Measurements from ENCODE around the gene IFNGR1.

The IFNGR1 gene

DNA sequence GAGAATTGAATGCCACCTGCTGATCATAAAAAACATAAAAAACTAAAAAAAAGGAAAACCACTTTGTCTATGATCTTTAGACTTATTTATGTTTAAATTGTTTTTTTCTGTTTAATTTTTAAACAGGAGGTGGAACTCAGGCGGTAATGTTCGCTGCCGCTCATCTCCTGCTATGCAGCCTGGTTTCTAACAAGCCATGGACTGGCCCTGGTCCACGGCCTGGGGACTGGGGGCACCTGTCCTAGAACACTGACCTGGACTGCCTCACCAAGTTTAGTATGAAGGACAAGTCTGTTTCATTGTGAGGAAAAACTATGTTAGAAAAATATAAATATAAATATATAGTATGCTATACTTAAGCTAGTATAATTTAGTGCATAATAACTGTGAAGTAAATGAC, 27.0 kb upstream of the IFNGR1 start:
- H3K4me2 ChIP-seq (ENCODE audit: insufficient read depth, low read length, poor library complexity, severe bottlenecking) = no peak overlapping the region
- no peak overlapping the region for H2BK120ac ChIP-seq (ENCODE audit: low read depth, low read length)
- no peak overlapping the region for H3K27ac ChIP-seq (replicated peaks; ENCODE audit: low read length)
- H2BK15ac ChIP-seq (ENCODE audit: low read length) = no peak overlapping the region
- H3K23ac ChIP-seq (ENCODE audit: low read depth, low read length, poor library complexity) = no peak overlapping the region
- no peak overlapping the region for H2BK12ac ChIP-seq (ENCODE audit: low read length)
- H3K4me3 ChIP-seq (ENCODE audit: low read length in 2 of 2) = no peak overlapping the region
- no peak overlapping the region for H3K14ac ChIP-seq (ENCODE audit: low read length)
- no peaks in the 10 kb centered on the region for H3K4me1 ChIP-seq (ENCODE audit: control insufficient read depth in 2 of 2, insufficient read depth in 1 of 2, low read depth in 1 of 2, low read length in 2 of 2)
- H3K27me3 ChIP-seq (ENCODE audit: control insufficient read depth in 3 of 3, insufficient read depth in 3 of 3, low read depth in 1 of 3, low read length in 3 of 3) = peaks cover 0 to 5% (median 0%) of the 10 kb centered on the region in 3 experiments
- H3K9ac ChIP-seq (ENCODE audit: low read depth, low read length, poor library complexity) = no peak overlapping the region
- H2BK5ac ChIP-seq (ENCODE audit: low read length) = no peak overlapping the region
- no peaks in the 10 kb centered on the region for H3K9me3 ChIP-seq (replicated peaks in 1 of 2; ENCODE audit: control insufficient read depth in 2 of 2, insufficient read depth in 1 of 2, low read depth in 1 of 2, low read length in 2 of 2)
- no peaks in the 10 kb centered on the region for H3K79me1 ChIP-seq (ENCODE audit: low read depth, low read length)
- no peak overlapping the region for H4K91ac ChIP-seq (ENCODE audit: low read depth, low read length, poor library complexity)
- H3K4ac ChIP-seq (ENCODE audit: low read length) = no peak overlapping the region
- no peak overlapping the region for H2AFZ ChIP-seq (ENCODE audit: low read length)
- no peak overlapping the region for H4K8ac ChIP-seq (ENCODE audit: low read depth, low read length)
- H2AK5ac ChIP-seq (ENCODE audit: low read depth, low read length) = no peak overlapping the region
- WGBS, 2 donors (ENCODE audit: extremely low coverage in 2 of 2, insufficient read length in 2 of 2, insufficient replicate concordance in 1 of 2) = no CpG with 5 or more reads among the region's 4 CpGs
- DNase-seq (ENCODE audit: low spot score) = no peak
- no peaks in the 10 kb centered on the region for H3K36me3 ChIP-seq (replicated peaks in 1 of 2; ENCODE audit: control insufficient read depth in 2 of 2, insufficient read depth in 2 of 2, low read length in 2 of 2)
- H3K18ac ChIP-seq (ENCODE audit: low read length) = no peak overlapping the region

DNA sequence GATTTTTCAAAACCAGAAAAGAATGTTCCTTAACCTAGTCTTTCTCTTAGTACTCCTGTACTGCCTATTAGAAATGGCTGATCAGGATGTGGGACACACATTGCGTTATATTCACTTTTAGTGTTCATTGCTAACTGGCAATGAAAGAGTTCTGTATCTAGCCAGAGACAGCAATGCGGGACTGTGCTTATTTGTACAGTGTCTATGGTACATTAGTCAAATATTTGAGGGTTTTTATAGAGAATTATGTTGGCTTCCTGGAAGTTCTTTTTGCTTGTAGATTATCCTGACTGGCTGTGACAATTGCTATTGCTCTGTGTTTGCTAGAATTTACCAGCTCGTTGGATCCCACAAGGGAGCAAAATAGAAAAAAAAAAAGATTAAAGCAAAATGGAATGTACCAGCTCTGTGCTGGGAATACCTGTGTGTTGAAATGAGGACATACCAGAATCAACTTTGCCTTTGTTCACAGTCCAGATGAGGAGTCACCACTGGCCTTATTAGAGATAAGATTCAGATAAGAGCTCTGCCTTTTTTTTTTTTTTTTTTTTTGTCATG, 22.4 kb upstream of the IFNGR1 start:
- no peak overlapping the region for H4K8ac ChIP-seq (ENCODE audit: low read depth, low read length)

DNA sequence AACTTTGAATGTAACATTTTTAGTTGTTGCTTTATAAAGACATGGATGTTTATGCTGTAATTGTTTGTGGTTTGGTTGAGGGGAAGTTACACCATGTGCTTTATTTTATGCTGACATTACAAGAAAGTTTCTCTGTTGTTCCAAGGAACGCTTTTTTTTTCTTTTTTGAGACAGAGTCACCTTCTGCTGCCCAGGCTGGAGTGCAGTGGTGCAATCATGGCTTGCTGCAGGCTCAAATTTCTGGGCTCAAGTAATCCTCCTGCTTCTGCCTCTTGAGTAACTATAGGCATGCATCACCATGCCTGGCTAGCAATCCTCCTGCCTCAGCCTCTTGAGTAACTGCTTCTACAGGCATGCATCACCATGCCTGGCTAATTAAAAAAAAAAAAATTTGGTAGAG, 21.0 kb upstream of the IFNGR1 start:
- Histone ChIP-seq H2BK120ac (ENCODE audit: low read depth, low read length) (no peak overlapping the region), H3K4ac (ENCODE audit: low read length) (no peak overlapping the region), H3K14ac (ENCODE audit: low read length) (no peak overlapping the region), H3K4me1 (ENCODE audit: control insufficient read depth in 2 of 2, insufficient read depth in 1 of 2, low read depth in 1 of 2, low read length in 2 of 2) (no peaks in the 10 kb centered on the region), H3K23ac (ENCODE audit: low read depth, low read length, poor library complexity) (no peak overlapping the region), H3K4me3 (ENCODE audit: low read length in 2 of 2) (no peak overlapping the region), H3K79me1 (ENCODE audit: low read depth, low read length) (no peaks in the 10 kb centered on the region), H2AFZ (ENCODE audit: low read length) (no peak overlapping the region), H2BK15ac (ENCODE audit: low read length) (no peak overlapping the region), H2AK5ac (ENCODE audit: low read depth, low read length) (no peak overlapping the region), H2BK5ac (ENCODE audit: low read length) (no peak overlapping the region), H2BK12ac (ENCODE audit: low read length) (no peak overlapping the region), H3K4me2 (ENCODE audit: insufficient read depth, low read length, poor library complexity, severe bottlenecking) (no peak overlapping the region), H4K8ac (ENCODE audit: low read depth, low read length) (no peak overlapping the region), H4K91ac (ENCODE audit: low read depth, low read length, poor library complexity) (no peak overlapping the region), H3K27ac (replicated peaks; ENCODE audit: low read length) (no peak overlapping the region), H3K27me3 (ENCODE audit: control insufficient read depth in 3 of 3, insufficient read depth in 3 of 3, low read depth in 1 of 3, low read length in 3 of 3) (peaks cover 0 to 3% (median 0%) of the 10 kb centered on the region in 3 experiments), H3K9ac (ENCODE audit: low read depth, low read length, poor library complexity) (no peak overlapping the region), H3K9me3 (replicated peaks in 1 of 2; ENCODE audit: control insufficient read depth in 2 of 2, insufficient read depth in 1 of 2, low read depth in 1 of 2, low read length in 2 of 2) (no peaks in the 10 kb centered on the region), H3K18ac (ENCODE audit: low read length) (no peak overlapping the region), H3K36me3 (replicated peaks in 1 of 2; ENCODE audit: control insufficient read depth in 2 of 2, insufficient read depth in 2 of 2, low read length in 2 of 2) (no peaks in the 10 kb centered on the region)
- DNase-seq (ENCODE audit: low spot score) = no peak
- WGBS, 2 donors (ENCODE audit: extremely low coverage in 2 of 2, insufficient read length in 2 of 2, insufficient replicate concordance in 1 of 2) = no CpG with 5 or more reads among the region's 1 CpG

More for the DNA sequence above, 22.4 kb upstream of the IFNGR1 start:
- no peak for DNase-seq (ENCODE audit: low spot score)
- WGBS, 2 donors (ENCODE audit: extremely low coverage in 2 of 2, insufficient read length in 2 of 2, insufficient replicate concordance in 1 of 2) = no CpG with 5 or more reads among the region's 3 CpGs
- H3K9ac ChIP-seq (ENCODE audit: low read depth, low read length, poor library complexity) = no peak overlapping the region
- no peaks in the 10 kb centered on the region for H3K79me1 ChIP-seq (ENCODE audit: low read depth, low read length)
- H3K4me3 ChIP-seq (ENCODE audit: low read length in 2 of 2) = no peak overlapping the region
- no peak overlapping the region for H3K4ac ChIP-seq (ENCODE audit: low read length)
- no peak overlapping the region for H3K14ac ChIP-seq (ENCODE audit: low read length)
- H3K36me3 ChIP-seq (replicated peaks in 1 of 2; ENCODE audit: control insufficient read depth in 2 of 2, insufficient read depth in 2 of 2, low read length in 2 of 2) = no peaks in the 10 kb centered on the region
- H3K23ac ChIP-seq (ENCODE audit: low read depth, low read length, poor library complexity) = no peak overlapping the region
- no peak overlapping the region for H2BK120ac ChIP-seq (ENCODE audit: low read depth, low read length)
- no peak overlapping the region for H2BK5ac ChIP-seq (ENCODE audit: low read length)
- no peak overlapping the region for H3K4me2 ChIP-seq (ENCODE audit: insufficient read depth, low read length, poor library complexity, severe bottlenecking)
- H3K27me3 ChIP-seq (ENCODE audit: control insufficient read depth in 3 of 3, insufficient read depth in 3 of 3, low read depth in 1 of 3, low read length in 3 of 3) = peaks cover 0 to 5% (median 0%) of the 10 kb centered on the region in 3 experiments
- no peaks in the 10 kb centered on the region for H3K4me1 ChIP-seq (ENCODE audit: control insufficient read depth in 2 of 2, insufficient read depth in 1 of 2, low read depth in 1 of 2, low read length in 2 of 2)
- no peak overlapping the region for H4K91ac ChIP-seq (ENCODE audit: low read depth, low read length, poor library complexity)
- H2BK15ac ChIP-seq (ENCODE audit: low read length) = no peak overlapping the region
- H3K18ac ChIP-seq (ENCODE audit: low read length) = no peak overlapping the region
- no peak overlapping the region for H2AFZ ChIP-seq (ENCODE audit: low read length)
- H2BK12ac ChIP-seq (ENCODE audit: low read length) = no peak overlapping the region
- no peak overlapping the region for H2AK5ac ChIP-seq (ENCODE audit: low read depth, low read length)
- H3K9me3 ChIP-seq (replicated peaks in 1 of 2; ENCODE audit: control insufficient read depth in 2 of 2, insufficient read depth in 1 of 2, low read depth in 1 of 2, low read length in 2 of 2) = no peaks in the 10 kb centered on the region
- no peak overlapping the region for H3K27ac ChIP-seq (replicated peaks; ENCODE audit: low read length)

DNA sequence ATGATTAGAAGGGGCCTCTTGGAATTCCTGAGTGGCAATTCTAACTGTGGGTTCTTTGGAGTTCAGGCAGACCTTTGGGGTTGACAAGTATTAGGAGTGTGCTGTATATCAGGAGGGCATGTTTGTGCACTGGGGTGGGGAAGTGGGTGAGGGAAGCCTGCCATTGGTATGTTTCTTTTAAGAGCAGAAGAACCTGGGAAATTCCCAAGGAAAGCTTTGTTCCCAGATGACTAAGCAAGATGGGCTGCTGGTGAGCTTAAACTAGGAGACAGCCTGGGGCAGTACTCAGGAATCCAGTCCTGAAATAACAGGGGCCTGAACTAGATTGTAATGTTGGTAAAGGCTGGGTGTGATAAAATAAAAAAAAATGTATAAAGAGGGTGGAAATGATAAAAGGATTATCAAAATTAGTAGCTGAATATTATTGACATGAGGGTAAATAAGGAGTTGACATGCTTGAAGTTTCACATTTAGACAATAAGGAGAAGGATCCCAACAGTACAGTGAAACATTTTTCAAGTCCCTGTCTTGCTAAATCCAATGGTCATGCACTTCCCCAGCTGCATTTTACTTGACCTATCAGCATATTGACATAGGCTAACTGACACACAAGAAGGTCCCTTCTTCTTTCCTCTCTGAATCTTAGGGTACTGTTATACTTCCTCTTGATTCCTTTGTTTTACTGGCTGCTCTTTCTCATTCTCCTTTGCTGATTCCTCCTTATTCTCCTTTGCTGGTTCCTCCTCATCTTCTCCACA, 18.4 kb upstream of the IFNGR1 start:
- Histone ChIP-seq H3K23ac (ENCODE audit: low read depth, low read length, poor library complexity) (no peak overlapping the region), H2AK5ac (ENCODE audit: low read depth, low read length) (no peak overlapping the region), H3K4me1 (ENCODE audit: control insufficient read depth in 2 of 2, insufficient read depth in 1 of 2, low read depth in 1 of 2, low read length in 2 of 2) (no peaks in the 10 kb centered on the region), H3K36me3 (replicated peaks in 1 of 2; ENCODE audit: control insufficient read depth in 2 of 2, insufficient read depth in 2 of 2, low read length in 2 of 2) (no peaks in the 10 kb centered on the region), H2BK12ac (ENCODE audit: low read length) (no peak overlapping the region), H3K4ac (ENCODE audit: low read length) (no peak overlapping the region), H3K4me3 (ENCODE audit: low read length in 2 of 2) (no peak overlapping the region), H2AFZ (ENCODE audit: low read length) (no peak overlapping the region), H2BK15ac (ENCODE audit: low read length) (no peak overlapping the region), H2BK120ac (ENCODE audit: low read depth, low read length) (no peak overlapping the region), H4K91ac (ENCODE audit: low read depth, low read length, poor library complexity) (no peak overlapping the region), H3K27me3 (ENCODE audit: control insufficient read depth in 3 of 3, insufficient read depth in 3 of 3, low read depth in 1 of 3, low read length in 3 of 3) (no peaks in the 10 kb centered on the region), H3K79me1 (ENCODE audit: low read depth, low read length) (no peaks in the 10 kb centered on the region), H4K8ac (ENCODE audit: low read depth, low read length) (no peak overlapping the region), H3K27ac (replicated peaks; ENCODE audit: low read length) (no peak overlapping the region), H3K4me2 (ENCODE audit: insufficient read depth, low read length, poor library complexity, severe bottlenecking) (no peak overlapping the region), H3K14ac (ENCODE audit: low read length) (no peak overlapping the region), H3K9me3 (replicated peaks in 1 of 2; ENCODE audit: control insufficient read depth in 2 of 2, insufficient read depth in 1 of 2, low read depth in 1 of 2, low read length in 2 of 2) (no peaks in the 10 kb centered on the region), H2BK5ac (ENCODE audit: low read length) (no peak overlapping the region), H3K18ac (ENCODE audit: low read length) (no peak overlapping the region), H3K9ac (ENCODE audit: low read depth, low read length, poor library complexity) (no peak overlapping the region)
- no peak for DNase-seq (ENCODE audit: low spot score)

All from neuronal stem cell (in vitro differentiated cells).